ENCODE data around the gene HOXA5.

HOXA5 gene

DNA sequence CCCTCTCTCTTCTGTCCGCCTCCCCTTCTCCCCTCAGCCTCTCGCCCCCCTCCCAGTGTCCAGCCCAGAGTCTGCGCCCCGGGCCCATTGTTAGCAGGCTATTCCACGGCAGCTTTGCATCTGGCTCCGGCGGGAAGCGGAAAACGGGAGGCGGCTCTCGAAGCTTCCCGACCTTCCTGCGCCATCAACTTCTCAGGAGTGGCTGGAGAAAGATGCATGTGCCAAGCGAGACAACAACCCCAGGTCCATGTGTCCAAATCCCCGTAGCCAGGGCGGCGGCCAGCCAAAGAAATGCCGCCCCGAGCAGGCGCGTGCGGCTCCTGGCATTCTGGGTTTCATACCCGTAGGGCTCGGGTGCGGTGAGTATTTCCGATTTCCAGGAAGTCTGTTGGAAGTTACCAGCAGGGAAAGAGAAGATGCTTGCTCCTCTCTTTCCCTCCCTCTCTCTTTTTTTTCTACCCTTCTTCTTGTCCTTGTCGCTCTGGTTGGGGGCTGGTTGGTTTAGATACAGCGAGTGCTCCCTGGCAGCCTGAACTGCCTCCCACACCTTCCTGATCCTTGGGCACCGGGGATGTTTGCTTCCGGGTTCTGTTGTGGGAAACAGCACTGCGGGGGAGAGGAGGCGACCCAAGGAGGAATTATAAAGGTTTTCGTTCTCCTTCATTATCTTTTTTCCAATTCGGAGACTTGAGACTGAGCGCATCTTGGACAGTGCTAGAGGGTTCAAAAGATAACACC, 39.8 kb downstream of the HOXA5 start:
- no peak for DNase-seq (ENCODE audit: low read depth)
- H3K4me3 ChIP-seq (ENCODE audit: control insufficient read depth, low read depth, low read length): peak overlapping the region; percentile 12
- TF ChIP-seq, protein P1, sequence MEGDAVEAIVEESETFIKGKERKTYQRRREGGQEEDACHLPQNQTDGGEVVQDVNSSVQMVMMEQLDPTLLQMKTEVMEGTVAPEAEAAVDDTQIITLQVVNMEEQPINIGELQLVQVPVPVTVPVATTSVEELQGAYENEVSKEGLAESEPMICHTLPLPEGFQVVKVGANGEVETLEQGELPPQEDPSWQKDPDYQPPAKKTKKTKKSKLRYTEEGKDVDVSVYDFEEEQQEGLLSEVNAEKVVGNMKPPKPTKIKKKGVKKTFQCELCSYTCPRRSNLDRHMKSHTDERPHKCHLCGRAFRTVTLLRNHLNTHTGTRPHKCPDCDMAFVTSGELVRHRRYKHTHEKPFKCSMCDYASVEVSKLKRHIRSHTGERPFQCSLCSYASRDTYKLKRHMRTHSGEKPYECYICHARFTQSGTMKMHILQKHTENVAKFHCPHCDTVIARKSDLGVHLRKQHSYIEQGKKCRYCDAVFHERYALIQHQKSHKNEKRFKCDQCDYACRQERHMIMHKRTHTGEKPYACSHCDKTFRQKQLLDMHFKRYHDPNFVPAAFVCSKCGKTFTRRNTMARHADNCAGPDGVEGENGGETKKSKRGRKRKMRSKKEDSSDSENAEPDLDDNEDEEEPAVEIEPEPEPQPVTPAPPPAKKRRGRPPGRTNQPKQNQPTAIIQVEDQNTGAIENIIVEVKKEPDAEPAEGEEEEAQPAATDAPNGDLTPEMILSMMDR (conservative IDR thresholded peaks at IDR 0.05; ENCODE audit: control insufficient read depth, insufficient read depth, low read depth, low read length): no peak

DNA sequence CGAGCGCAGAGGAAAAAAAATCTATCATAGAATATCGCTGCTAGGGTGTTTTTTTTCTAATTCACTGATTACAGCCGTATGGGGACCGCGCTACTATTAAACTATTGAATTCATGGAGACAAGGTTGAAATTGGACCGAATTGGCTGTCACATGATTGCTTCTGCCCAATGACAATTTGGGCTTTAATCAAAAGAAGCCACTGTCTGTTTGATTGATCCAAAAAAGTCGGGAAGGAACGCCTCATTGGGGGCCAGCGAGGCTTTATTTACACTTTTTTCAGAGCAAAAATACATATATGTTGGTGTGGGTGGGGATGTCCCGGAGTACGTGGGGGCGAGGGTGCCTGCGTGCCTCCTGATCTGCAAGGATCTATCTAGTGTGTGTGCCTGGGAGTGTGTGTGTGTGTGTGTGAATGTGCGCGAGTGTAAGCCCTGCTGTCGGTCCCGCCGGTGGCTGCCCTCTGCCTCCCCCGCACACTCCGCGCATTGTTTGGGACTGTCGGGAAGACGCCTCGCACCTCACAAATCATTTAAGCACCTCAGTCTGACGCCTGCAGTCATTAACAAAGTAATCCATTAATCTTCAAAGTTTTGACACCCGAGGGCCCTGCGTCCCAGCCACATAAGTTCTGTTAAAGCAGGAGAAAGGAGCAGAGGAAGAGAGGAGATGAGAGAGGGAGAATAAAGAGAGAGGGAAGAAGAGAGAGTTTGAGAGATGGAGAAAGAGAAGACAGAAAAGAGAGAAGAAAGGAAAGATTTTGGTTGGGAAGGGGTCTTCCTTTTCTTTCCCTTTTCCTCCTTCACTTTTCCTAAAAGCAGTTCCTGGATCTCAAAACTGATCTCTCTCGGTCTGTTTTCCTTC, 40.7 kb downstream of the HOXA5 start, which contains the start of gene HOXA2:
Gene HOXA2, minus strand, starts transcription at position 103 of the 862 bp plus-strand sequence. CDS start 183 bp downstream, outside the sequence.
- TF ChIP-seq, protein P1 (conservative IDR thresholded peaks at IDR 0.05; ENCODE audit: control insufficient read depth, insufficient read depth, low read depth, low read length): no peak
- peak; percentile 52 for DNase-seq (ENCODE audit: low read depth)

DNA sequence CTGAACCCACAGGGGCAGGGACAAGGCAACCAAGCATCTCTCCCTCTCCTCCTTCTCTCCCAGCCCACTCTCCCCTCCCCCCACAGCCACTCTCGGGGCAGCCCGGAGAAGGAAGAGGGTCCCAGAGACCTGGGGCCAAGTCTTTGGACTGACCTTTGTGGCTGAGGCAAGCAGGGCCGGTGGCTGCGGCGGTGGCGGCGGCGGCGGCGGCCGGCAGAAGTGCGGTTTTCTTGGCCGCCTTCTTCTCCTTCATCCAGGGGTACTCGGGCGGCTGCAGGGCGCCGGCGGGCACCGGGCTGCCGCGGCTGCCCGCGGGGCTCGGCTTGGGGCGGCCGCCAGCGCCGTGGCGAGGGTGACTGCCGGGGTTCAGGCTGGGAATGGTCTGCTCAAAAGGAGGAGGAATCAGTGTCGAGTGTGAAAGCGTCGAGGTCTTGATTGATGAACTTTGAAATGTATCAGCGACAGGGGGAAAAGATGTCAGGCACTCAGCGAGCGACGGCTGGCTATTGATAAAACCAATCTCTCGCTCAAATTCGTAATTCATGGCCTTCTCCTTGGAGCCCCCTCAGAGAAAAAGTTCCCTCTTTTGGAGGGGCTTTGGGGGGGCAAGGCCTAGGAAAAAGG, 41.4 kb downstream of the HOXA5 start:
- peak overlapping the region; percentile 32 for H3K4me3 ChIP-seq (ENCODE audit: control insufficient read depth, low read depth, low read length)
- DNase-seq (ENCODE audit: low read depth): no peak
- TF ChIP-seq, protein P1 (conservative IDR thresholded peaks at IDR 0.05; ENCODE audit: control insufficient read depth, insufficient read depth, low read depth, low read length): no peak

More for the DNA sequence above, 40.7 kb downstream of the HOXA5 start, which contains the start of gene HOXA2:
- peak within 1 kb of the TSS; percentile 32 for H3K4me3 ChIP-seq (ENCODE audit: control insufficient read depth, low read depth, low read length)

DNA sequence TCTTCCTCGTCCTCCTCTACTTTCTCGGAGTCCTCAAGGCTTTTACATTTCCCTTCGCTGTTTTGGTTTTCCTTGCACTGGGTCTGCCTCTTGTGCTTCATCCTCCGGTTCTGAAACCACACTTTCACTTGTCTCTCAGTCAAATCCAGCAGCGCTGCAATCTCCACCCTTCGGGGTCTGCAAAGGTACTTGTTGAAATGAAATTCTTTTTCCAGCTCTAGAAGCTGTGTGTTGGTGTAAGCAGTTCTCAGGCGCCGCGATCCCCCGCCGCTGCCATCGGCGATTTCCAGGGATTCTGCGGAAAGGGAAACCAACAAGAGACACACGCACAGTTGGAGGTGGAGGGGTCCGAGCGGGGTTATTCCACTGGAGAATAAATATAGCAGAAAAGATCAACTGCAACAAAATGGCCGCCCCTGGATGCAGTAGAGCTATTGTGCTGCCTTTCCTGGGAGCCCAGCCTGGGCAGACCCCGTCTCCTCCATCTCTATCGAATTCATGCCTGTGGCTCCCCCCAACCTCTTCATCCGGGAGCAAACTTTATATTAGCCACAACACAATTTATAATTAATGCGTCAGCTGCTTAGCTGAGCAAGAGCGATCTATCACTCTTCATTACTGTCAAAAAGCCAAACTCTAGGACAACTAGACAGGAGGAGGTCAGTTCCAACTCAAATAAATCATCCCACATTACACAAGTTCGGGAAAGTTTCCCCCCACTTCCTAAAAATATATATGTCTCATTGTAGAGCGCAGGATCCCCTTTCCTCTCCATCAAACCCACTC, 42.1 kb downstream of the HOXA5 start:
- H3K4me3 ChIP-seq (ENCODE audit: control insufficient read depth, low read depth, low read length): peak overlapping the region; percentile 31
- DNase-seq (ENCODE audit: low read depth): peak; percentile 67
- TF ChIP-seq, protein P1 (conservative IDR thresholded peaks at IDR 0.05; ENCODE audit: control insufficient read depth, insufficient read depth, low read depth, low read length): no peak

- TF ChIP-seq, protein P1 (conservative IDR thresholded peaks at IDR 0.05; ENCODE audit: control insufficient read depth, insufficient read depth, low read depth, low read length): no peak
- H3K4me3 ChIP-seq (ENCODE audit: control insufficient read depth, low read depth, low read length): peak overlapping the region; percentile 30
- no peak for DNase-seq (ENCODE audit: low read depth)
These were observed 42.7 kb downstream of the HOXA5 start for GRCh38 chr7:27100694-27101170.

Measured in fibroblast of mammary gland (primary cell).